ENCODE results near the gene PLAGL2.

DNA sequence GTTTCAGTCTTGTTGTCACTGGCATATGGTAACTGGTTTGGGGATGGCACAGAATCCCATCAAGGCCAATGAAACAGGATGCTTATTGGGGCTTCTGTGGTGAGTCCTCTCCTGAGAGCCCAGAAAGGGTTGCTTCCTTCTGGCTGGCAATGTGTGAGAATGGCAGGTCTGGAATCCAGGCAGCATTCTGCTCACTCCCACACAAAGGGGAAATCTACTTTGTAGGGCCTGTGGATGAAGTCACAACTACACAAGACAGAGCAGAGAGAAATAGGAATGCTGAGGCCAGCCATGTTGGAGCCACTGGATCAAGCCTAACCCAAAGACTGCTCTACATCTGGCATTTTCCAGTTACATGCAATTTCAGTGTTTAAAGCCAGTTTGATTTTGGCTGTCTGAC is 15.7 kb downstream of the PLAGL2 start:
- TF ChIP-seq, protein P1, sequence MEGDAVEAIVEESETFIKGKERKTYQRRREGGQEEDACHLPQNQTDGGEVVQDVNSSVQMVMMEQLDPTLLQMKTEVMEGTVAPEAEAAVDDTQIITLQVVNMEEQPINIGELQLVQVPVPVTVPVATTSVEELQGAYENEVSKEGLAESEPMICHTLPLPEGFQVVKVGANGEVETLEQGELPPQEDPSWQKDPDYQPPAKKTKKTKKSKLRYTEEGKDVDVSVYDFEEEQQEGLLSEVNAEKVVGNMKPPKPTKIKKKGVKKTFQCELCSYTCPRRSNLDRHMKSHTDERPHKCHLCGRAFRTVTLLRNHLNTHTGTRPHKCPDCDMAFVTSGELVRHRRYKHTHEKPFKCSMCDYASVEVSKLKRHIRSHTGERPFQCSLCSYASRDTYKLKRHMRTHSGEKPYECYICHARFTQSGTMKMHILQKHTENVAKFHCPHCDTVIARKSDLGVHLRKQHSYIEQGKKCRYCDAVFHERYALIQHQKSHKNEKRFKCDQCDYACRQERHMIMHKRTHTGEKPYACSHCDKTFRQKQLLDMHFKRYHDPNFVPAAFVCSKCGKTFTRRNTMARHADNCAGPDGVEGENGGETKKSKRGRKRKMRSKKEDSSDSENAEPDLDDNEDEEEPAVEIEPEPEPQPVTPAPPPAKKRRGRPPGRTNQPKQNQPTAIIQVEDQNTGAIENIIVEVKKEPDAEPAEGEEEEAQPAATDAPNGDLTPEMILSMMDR (IDR thresholded peaks at IDR 0.05; ENCODE audit: control extremely low read depth in 1 of 3, insufficient read depth in 1 of 3, low read depth in 1 of 3, low read length in 3 of 3) = no peak
- no peak for TF ChIP-seq YY1 (IDR thresholded peaks at IDR 0.05; ENCODE audit: low read depth, low read length)
- no peak for TF ChIP-seq RNF2 (IDR thresholded peaks at IDR 0.05; ENCODE audit: borderline replicate concordance, low read depth, low read length, missing control alignments, poor library complexity, severe bottlenecking)
- no peak for TF ChIP-seq EP300 (IDR thresholded peaks at IDR 0.05; ENCODE audit: borderline replicate concordance in 1 of 2, low read depth in 2 of 2, low read length in 2 of 2)
- no peak for TF ChIP-seq GABPA (IDR thresholded peaks at IDR 0.05; ENCODE audit: borderline replicate concordance, insufficient read depth, low read length)

All from H1 (cell line).